ENCODE data around the gene SUN2.

The SUN2 gene

GRCh38 chr22:38716271-38716670 lies 39.5 kb downstream of the SUN2 start:
- DNase-seq (ENCODE audit: low read depth) = no peak

- no peak for DNase-seq (ENCODE audit: low read depth)
Measured at GRCh38 chr22:38715852-38716251, 39.9 kb downstream of the SUN2 start.

DNA sequence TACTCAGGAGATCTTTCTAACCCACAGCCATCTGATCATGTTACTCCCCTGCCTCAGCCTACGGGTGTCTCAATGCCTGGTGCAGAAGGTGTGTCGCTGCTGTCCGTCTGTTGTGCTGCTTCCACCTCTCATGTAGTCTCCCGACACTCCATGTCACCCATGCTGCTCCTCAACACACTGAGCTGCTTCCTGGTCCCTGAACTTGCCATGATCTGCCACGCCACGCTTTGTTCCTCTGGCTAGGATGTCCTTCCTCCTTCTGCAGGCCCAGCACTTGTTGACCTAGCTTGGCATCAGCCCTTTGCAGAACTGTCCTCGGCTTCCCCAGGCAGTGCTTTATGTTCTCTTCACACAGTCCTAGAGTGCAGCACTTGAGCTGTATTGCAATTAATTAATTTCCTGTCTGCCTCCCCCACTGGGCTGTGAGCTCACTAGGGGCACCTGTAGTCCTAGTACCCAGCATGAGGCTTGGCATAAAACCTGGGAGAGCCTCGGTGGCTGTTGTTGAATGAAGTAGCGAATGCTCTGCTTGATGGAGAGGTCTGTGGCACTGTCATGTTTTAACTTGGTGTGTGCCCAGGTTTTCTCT lies 40.5 kb downstream of the SUN2 start:
- DNase-seq (ENCODE audit: low read depth) = no peak

- no peak for DNase-seq (ENCODE audit: low read depth)
Measured at GRCh38 chr22:38713921-38714320, 41.9 kb downstream of the SUN2 start.

GRCh38 chr22:38712486-38713207 lies 43.2 kb downstream of the SUN2 start:
- DNase-seq (ENCODE audit: low read depth) = no peak

DNA sequence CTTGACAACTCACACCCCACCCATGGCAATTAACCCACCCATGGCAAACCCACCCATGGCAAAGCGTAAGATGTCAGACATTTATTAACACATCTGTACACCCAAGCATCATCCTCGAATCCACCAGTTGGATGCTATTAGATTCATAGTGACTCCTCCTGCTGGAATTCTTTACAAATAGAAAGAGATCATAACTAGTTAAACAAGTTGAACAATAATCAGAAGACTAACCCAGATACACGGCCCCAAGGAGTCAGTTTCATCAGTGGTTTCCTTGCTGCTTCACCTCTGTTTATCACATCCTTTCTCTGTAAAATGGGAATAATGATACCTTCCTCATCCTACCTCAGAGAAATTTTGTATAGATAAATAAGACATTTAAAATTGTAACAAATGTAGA lies 44.9 kb downstream of the SUN2 start:
- DNase-seq (ENCODE audit: low read depth) = no peak

- DNase-seq (ENCODE audit: low read depth) = no peak
Measured at GRCh38 chr22:38710351-38710750, 45.4 kb downstream of the SUN2 start.

DNA sequence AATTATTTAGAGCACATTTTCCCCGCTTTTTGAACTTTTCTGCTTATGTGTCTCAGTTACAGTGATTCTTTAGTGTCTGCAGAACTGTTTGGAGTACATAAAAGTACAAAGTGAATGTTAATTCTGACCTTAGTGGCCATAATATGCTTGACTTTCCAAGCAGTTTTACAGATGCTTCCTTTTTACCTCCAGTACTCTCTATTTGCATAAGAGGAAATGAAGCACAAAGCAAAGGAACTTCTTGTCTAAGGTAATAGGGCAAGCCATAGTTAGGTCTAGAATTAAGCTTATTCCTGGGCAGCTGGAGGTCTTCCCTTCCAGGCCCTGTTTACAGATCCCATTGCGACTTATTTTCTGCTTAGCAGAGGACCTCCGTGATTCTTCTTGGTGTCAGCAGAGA lies 46.5 kb downstream of the SUN2 start:
- DNase-seq (ENCODE audit: low read depth) = no peak

DNA sequence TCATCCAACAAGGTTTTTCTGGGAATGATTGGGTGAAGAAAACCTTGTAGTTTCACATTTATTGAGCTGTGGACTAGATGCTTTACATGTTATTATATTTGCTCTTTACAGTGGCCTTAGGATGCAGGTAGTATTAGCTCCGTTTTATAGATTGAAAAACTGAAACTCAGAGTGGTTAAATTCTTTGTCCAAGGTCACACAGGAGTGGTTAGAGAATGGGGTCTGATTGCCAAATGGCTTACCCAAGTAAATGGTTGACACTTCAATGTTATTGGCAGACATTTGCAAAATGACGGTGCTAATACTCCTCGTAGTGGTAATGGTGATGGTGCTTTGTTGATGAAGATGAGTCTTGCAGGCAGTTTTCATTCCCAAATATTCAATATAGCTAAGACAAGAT lies 47.8 kb downstream of the SUN2 start:
- DNase-seq (ENCODE audit: low read depth) = no peak

- no peak for DNase-seq (ENCODE audit: low read depth)
Measured at GRCh38 chr22:38707346-38707745, 48.5 kb downstream of the SUN2 start.

DNA sequence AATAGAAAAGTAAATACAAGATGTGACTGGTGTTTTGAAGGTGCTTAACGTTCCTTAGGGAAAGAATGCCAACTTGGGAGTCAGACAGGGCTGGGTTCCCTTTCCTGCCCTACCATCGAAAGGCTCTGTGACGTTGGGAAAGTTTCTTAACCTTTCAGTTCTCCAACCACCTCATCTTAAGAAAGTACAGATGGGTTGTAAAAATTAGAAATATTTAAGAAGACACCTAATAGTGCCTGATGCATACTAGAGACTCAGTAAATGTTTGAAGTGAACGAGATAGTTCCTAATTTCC lies 49.0 kb downstream of the SUN2 start:
- DNase-seq (ENCODE audit: low read depth) = no peak

GRCh38 chr22:38706101-38706900 lies 49.5 kb downstream of the SUN2 start:
- no peak for DNase-seq (ENCODE audit: low read depth)

DNA sequence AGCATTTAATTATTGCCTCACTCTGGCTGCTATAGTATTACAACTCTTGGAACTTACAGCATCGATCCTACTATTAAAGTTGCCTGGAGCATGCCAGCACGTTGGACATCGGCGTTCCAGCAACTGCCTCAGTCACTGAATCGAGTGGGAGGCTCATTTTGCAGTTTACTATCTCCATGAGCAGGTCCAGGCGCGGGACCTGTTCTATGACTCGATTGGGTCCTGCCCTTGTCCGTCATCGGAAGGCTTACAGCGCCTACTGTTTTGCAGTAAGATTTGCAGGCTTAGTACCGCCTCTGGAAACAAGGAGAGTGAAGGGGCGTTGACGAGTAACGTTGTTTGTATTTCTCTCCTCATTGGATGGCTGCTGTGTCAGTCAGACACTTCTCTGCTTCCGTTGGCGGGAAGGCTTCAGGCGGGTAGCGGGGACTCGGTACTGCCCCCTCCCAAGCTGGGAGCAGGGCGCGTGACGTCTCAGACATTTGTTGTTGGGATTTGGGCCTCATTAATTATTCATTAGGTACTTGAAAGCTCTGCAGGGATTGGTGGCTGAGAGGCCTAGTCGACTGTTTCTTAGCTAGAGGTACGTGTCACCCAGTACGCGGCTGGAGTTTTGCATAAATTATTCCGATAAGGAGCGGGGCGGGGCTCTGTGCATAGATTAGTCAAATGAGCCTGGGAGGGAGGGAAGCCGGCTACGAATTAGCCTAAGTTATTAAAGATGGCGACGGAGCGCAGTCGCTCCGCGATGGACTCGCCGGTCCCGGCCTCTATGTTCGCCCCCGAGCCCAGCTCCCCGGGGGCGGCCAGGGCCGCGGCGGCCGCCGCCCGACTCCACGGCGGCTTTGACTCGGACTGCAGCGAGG lies 50.3 kb downstream of the SUN2 start, which contains the start of gene GTPBP1:
Gene GTPBP1 (plus strand): TSS at position 710 of the 866 bp plus-strand sequence. CDS start 12 bp downstream, at position 722.
- DNase-seq (ENCODE audit: low read depth) = peak; percentile 92

GRCh38 chr22:38704654-38705234 lies 51.1 kb downstream of the SUN2 start:
- DNase-seq (ENCODE audit: low read depth) = no peak

- peak; percentile 96 for DNase-seq (ENCODE audit: low read depth)
Measured at GRCh38 chr22:38700789-38701628, 54.8 kb downstream of the SUN2 start, which contains the start of gene JOSD1. TSS of gene JOSD1 (minus strand) at chr22:38700943. CDS start at chr22:38699987, 956 bp downstream.

GRCh38 chr22:38700270-38700788 lies 55.5 kb downstream of the SUN2 start:
- DNase-seq (ENCODE audit: low read depth) = no peak

GRCh38 chr22:38699784-38700183 lies 56.0 kb downstream of the SUN2 start:
- DNase-seq (ENCODE audit: low read depth) = no peak

- no peak for DNase-seq (ENCODE audit: low read depth)
Measured at GRCh38 chr22:38699143-38699542, 56.7 kb downstream of the SUN2 start.

DNA sequence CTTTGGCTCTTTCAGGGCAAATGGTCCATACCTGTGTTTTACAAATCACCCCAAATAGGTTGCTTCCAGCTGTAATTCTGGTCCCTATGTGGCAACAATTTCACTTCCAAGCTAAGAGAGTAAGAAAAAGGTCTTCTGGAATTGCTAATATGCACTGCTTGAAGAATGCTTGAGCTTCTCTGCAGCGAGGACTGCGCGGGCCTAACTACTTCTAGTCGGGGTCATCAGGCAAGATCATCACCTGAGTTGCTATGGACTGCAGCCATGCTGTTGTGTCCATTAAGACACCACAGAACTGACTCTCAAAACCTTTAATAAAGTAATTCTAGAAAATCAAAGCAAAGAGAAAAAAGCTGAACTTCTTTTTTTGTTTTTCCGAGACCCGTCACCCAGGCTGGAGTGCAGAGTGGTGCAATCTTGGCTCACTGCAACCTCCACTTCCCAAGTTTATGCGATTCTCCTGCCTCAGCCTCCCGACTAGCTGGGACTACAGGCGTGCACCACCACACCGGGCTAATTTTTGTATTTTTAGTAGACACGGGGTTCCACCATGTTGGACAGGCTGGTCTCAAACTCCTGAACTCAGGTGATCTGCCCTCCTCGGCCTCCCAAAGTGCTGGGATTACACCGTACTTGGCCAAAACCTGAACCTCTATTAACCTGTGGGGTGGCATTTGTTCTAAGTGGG lies 57.2 kb downstream of the SUN2 start:
- DNase-seq (ENCODE audit: low read depth) = no peak
